ENCODE results near the gene SCN2B.
A peak's percentile ranks its signal among the peaks of the same experiment; 100 is the strongest.

Gene SCN2B

DNA sequence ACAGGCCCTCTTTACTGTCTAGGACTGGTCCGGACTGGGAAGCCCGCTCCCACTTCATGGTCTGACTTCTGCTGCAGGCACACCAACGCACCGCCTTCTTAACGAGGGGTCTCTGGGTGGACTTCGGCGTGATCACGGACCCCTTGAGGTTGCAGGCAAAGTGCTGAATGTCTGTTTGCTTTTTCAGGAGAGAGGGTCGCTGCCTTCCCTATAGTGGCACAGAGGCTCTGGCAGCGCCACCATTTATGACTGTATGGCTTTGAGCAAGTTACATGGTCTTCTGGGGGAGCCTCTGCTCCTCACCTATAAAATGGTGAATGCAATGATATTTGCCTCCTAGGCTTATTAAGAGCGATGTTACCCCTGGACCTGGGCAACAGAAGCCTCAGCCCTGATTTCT is 22.5 kb downstream of the SCN2B start:
- no peak for DNase-seq (ENCODE audit: low read depth in 2 of 2)

DNA sequence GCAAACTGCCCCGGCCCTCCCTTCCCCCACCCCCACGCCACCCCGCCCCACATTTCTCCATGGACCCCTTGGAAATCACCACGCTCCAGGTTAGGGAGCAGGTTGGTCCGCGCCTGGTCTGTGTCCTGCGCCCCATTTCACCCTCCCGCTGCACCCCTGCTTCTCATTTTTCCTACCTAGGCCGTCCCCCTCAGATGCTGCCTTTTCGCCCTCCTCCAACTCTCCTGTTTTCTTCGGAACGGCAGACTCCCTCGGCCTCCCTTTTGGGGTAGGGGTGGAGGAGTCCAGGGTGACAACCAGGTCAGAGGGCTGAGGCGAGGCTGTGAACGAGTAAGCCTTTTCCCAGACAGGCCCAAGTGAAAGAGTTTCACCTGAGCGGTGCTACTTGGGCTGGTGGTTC is 22.9 kb downstream of the SCN2B start:
- no peak for DNase-seq (ENCODE audit: low read depth in 2 of 2)

DNA sequence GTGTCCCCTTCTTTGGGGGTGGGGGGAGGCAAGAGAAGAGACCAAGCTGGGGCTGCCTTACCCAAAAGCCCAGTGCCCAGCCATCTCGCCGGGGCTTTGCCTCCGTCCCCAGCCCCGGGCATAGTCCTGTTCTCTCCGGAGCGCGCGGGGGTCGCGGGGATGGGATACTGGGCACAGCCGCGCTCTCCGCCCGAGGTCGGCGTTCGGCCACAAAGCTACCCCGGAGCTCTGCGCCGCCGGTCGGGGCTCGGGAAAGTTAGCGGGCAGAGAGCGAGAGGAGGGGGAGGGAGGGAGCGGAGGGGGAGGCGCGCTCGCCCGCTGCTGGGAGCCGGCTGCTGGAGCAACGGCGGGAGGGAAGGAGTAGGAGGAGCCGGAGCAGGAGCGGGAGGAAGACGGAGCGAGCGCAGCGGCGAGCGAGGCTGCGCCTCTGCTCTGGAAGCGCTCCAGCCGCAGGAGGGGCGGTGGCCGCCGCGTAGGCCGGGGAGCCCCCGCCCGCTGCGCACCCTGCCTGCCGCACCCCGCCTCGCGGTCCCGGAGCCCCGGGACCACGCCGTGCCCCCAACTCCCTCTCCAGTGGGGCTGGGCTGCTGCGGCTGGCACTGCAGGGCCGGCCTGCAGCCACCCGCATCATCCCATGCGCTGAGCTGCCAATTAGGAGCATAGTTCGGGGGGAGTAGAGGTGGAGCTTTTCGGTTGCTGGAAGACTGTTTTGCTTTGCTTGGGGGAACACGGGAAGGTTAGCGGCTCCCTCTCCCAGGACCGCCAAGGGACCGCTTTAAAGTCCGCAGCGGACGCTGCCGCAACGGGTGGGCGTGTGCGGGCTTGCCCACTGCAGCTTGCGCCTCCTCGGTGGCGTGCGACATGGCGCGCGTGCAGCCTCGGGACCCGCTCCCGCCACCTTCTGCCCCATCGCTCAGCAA is 23.6 kb downstream of the SCN2B start, which contains the start of gene SCN4B:
TSS of gene SCN4B (minus strand) at position 272 of the 920 bp plus-strand sequence. CDS start at position 122, 150 bp downstream.
- DNase-seq (ENCODE audit: low read depth in 2 of 2) = peak in 1 of 2 experiments; percentile 15

DNA sequence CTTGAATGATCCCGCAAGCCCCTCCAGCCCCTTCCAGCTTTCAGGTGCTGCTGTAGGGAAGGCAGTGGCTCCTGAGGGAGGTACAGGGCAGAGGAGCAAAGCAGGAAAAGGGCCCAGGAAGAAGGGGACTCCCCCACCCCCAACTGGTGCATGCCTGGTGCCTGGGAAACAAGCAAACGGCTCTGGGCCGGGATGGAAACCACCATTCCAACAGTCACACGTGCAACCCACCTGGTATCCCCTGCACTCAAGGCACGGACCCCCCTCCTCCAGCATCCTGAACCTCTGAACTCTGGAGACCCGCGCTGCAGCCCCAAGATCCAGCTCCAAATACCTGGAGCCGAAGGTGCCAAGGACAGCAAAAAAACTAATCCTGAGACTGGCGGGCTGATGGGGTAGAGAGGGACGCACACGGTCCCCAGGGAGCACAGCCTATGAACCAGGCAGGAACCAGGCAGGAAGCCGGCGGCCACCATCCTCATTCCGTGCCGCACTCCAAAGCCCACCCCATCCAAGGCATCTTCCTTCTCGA is 24.4 kb downstream of the SCN2B start:
- no peak for DNase-seq (ENCODE audit: low read depth in 2 of 2)

DNA sequence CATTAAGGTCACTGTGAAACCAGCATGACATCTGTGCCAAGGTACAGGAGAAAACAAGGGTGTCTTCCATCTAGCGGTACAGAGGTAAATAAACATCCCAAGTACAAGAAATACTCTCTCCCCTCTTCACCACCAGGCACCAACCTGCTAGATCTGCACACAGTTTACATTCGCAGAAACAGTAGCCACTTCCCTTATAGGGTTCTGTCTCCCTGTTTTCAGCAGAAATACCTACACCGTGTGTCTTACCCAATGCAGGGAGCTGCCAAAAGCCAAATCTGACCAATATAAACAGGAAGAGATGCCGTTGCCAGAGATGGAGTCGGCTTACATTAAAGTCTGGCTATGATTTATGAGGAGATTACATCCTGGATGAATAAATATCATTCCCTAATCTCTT is 25.0 kb downstream of the SCN2B start:
- no peak for DNase-seq (ENCODE audit: low read depth in 2 of 2)

DNA sequence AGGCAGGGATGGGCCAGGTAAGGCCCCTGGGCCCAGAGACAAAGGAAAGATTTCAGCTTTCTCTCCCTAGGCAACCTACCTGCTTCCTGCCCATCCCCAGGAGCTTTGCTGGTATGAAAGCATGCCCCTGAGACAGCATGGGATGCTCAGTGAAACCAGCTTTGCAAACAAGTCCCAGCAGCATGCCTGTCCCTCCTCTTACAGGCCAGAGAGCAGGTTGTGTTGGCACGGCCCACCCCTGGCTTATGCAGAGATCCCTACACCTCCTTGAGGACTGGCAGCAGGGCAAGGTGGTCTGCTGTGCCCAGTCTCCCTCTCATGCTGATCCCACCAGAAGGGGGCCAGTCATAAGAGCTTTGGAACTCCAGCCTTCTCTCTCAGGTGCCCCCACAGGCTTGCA is 26.9 kb downstream of the SCN2B start:
- DNase-seq (ENCODE audit: low read depth in 2 of 2) = no peak

DNA sequence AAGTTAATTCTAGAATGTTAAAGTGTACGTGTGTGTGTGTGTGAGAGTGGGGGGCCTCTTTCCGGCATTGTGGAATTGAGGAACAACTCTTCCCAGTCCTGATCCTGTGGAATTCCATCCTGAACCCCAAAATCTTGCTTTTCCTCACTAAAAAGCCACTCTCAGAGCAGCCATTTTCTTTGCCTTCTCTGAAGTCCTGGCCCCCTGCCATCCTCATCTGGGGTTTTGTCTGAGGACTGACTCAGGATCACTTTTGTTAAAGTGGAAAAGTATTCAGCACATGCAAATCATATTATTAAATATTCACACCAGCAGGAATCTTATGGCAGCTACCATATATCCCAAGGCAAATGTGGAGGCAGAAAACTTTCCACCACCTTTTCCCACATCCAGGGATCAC is 27.6 kb downstream of the SCN2B start:
- DNase-seq (ENCODE audit: low read depth in 2 of 2) = no peak

DNA sequence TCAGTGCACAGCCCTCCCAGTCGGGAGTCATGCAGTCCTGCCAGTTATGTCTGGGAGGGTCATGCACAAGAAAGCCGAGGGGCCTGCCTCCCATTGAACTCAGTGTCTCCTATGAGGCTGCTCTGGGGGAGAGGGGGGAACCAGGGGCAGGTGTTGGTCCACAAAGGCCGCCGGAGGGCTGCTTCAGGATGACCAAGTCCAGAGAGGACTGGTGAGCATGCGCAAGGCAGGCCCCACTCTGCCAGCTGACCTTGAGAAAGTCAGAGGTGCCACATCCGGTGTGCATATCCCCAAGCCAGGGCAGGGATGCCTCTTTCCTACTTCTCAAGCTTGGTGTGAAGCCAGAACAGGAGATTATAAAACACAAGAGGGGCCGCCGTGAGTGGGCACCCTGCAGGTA is 28.2 kb downstream of the SCN2B start:
- DNase-seq (ENCODE audit: low read depth in 2 of 2) = no peak

DNA sequence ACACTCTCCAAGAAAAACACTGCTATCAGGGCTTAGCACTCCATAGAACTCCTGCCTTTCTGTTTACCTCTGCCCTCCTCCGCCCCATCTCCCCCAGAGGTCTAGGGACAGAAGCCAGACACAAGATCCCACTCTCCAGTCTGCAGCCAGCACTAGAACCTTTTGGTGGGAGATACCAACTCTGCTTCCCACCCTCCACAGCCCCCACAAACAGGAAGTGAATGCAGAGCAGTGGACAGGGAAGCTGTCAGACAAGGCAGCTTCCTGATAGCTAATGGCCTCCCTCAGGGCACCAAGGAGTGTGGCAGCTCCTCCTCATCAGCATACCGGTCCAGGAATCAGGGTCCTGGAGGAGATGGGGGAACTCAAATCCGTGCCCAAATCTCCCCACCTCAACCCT is 28.9 kb downstream of the SCN2B start:
- DNase-seq (ENCODE audit: low read depth in 2 of 2) = no peak

DNA sequence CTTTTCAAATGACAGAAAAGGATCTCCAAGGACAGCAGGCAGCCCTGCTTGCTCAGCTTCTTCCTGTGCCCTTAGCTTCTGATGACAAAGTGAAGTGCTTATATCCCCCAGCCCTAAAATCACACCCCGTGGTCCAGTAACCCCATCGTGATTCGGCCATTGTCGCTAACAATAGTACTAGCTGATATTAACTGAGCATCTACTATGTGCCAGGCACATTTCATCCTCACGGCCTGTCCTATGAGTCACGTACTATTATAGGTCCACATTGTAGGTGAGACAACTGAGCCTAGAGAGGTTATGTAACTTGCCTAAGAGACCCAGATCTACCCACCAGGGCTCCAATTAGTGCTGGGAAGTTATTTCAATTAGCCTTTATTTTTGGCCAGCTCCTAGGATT is 29.9 kb downstream of the SCN2B start:
- DNase-seq (ENCODE audit: low read depth in 2 of 2) = no peak

DNA sequence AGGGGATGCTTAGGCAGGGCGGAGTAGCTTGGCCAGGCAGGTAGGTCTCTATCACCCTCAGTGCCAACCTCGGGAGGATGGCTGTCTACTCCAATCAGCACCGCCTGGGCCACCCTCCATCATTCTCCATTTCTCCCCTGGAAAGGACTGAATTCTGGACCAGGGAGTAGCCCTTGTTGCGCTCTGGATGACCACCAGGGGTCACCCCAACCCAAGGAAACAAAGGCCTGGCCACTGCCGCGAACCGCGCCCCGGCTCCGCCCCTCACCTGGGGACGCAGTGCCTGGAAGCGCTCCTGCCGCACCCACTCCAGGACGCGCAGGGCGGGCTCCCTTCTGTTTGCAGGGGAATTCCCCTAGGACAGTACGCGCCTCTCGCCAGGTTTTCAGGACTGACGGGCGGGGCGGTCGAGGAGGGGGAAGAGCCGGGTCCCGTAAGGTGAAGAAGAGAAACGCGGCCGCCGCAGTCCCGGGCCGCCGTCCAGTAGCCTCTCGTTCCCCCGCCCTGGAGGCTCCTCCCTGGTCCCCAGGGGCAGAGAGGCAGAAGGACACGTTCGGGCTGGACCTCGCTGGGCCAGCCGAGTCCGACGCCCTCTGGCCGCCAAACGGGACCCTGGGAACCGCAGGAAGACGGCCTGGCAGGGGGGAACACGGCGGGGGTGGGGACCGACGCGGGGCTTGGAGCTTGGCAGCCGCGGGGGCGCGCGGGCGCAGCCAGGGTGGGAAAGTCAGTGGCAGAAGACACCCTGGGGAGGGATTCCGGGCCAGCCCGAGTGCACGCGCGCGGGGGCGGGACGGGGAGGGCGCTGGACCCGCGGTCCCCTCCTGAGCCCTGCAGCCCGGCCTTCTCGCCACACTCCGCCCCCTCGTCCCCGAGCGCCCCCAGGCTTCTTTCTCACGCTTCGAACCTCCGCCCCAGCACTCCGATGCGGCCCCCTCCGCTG is 30.9 kb downstream of the SCN2B start:
- peak; percentile 11 to 13 for DNase-seq (ENCODE audit: low read depth in 2 of 2)

DNA sequence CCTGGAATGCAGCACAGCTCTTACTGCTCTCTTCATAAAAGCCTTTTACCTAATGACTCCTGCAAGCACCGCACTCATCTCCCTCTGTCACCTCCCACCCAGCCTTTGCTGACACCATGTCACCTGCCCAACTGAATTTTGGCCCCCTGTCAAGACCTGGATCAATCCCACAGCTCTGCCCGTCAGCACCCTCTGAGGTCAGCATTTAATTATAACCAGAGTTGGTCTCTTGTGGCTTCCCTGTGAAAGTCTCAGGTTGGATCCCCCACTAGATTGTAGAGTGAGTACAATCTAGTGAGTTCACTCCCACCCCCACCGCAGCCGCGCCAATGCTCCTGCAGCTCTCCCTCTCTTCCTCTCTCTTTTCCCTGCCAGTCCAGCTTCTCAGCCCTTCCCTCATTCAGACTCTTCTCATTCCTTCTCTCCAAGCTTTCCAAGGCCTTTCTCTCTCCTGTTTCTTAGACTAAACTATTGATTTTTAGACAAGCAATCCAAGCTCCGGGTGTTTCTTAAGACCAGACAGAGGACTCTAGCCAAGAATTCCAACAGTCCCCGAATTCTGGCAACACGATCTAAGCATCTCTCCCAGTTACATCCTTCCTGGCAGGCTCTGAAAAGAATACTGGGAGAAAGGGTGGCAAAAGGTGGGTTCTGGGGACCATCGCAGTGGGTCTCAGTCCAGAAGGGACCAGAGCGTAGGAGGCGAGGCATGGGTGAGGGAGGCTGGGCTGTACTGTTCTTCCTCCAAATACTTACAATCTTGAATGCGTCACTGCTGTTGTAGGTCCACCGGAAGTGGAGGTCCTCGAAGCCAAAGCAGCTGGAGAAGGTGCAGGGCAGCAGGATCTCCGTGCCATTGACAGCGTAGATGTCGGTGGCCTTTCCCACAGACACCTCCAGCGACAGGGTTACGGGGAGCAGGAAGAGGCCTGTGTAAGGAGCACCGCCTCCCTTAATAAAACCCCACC is 31.9 kb downstream of the SCN2B start:
- DNase-seq (ENCODE audit: low read depth in 2 of 2) = no peak

DNA sequence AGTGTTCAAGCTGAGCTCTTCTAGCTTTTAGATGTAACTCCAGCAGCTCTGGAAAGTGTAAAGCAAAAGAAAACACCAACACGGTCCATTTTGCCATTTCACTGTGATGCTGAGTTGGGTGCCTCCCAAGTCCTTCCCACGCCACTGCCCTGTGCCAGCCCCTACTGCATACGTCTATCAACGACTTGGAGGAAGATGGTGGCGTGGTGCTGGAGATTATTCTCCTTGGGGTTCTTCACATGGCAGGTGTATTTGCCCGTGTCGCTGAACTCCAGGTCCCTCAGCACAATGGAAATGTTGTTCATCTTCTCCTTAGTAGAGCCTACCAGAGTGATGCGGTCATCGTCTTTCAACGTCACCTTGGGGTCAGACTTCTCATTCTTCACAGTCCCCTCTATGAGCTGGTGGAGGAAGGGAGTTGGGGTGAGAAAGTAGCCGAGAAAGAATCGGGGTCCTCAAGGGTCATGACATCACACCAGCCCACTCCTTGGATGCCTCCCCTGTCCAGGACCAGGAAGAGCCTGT is 32.7 kb downstream of the SCN2B start:
- no peak for DNase-seq (ENCODE audit: low read depth in 2 of 2)

DNA sequence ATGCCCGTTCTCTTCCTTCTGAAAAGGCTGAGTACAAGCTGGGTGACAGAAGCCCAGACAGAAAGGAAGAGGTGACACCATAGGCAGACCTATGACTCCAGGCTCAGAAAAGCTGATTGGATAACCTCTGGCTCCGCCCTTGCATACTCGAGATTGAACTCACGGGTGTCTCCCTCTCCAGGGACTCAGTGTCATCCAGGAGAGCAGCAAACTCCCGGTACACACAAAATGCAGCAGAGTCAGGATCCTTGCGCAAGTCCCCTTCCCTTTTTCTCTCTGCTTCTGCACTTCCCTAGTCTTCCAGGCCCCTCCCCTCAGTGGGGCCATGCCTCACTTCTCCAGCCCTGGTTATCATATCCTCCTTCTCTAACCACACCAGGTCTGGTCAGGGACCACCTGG is 33.6 kb downstream of the SCN2B start:
- no peak for DNase-seq (ENCODE audit: low read depth in 2 of 2)

DNA sequence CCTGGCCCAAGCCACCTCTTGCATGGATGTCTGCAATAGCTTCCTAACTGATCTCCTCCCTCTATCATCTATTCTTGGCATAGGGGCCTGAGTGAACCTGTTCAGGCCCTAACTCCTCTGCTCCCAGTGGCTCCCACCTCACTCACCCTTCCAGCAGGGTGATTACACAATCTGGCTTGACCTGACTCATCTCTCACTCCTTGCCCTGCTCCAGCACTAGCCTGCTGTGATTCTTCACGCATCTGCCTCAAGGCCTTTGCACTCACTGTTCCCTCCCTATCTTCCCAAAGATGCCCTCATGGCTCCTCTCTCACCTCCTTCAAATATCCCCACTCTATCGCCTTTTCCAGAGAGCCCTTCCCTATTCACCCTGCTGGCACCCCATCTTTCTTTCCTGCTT is 34.4 kb downstream of the SCN2B start:
- no peak for DNase-seq (ENCODE audit: low read depth in 2 of 2)

DNA sequence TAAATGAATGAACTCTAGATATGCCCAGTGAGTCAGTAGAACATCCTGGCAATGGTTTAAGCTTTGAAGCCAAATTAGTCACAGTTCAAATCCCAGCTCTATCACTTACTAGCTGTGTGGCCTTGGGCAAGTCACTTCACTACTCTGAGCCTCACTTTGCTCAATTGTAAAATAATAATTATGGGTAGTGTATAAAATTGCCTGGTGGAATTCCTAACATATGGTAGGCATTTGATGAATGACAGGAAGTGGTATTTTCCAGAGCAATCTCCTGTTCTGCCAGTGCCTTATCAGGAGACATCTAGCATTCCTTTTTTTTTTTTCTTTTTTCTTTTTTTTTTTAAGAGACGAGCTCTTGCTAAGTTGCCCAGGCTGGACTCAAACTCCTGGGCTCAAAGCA is 36.9 kb downstream of the SCN2B start:
- no peak for DNase-seq (ENCODE audit: low read depth in 2 of 2)

DNA sequence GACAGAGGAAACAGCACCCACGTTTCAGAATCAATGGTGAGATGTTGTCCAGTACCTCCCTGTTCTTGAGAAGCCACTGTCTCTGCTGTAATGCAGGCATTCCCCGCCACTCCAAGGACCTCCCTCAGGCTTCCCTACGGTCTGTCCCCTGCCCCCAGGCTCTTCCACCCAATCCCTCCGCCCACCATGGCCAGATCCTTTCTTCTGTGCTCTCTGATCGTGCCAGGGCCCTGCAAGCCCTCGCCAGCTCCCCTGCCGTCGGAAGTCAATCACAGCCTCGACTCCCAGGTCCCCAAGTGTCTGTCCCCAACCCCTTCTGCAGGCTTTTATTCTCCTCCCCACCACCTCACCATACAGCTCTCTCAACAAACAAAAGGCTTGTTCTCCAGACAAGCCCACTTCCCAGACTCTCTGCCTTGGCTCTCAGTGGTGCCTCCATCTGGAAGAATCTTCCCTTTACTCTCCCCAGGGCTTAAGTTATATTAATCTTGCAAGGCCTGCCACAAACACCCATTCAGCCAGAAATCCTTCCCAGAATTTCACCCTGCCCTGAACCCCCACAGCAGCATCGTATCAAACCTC is 37.5 kb downstream of the SCN2B start:
- no peak for DNase-seq (ENCODE audit: low read depth in 2 of 2)

DNA sequence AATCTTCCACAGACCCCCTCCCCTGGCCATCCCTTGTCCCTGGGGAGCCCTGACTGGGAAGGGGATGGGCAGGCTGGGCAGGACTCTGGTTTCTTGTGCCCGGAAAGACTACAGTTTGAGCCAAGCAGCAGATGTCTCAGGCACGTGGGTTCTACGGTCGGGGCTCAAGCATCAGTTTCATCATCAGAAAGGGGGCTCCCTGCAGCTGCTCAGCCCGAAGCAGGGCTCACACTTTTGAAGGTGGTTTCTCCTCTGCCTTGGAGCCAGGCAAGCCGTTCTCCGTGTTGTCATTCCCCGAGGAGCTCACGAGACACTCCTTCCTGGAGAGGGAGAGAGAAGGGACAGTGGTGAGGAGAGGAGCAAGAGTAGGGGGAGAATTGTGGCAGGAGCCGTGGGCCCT is 39.6 kb downstream of the SCN2B start:
- no peak for DNase-seq (ENCODE audit: low read depth in 2 of 2)

DNA sequence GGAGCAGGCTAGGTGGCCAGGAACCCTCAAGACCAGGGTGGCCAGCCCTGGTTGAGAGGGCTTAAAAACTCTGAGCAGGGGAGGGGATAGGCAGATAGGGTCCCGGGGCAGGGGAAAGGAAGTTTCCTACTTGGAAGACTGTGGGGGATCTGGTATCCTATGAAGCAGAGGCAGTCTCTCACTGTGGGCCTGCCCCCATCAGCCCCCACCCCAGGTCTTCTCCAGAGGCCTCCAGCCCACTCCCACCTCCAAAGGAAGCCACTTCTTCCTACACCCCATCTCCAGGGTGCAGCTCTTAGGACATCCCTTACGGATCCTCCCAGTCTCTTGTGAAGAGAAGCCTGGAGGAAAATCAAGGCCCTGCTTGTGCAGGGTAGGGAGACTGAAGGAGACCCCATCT is 40.1 kb downstream of the SCN2B start:
- DNase-seq (ENCODE audit: low read depth in 2 of 2) = no peak

DNA sequence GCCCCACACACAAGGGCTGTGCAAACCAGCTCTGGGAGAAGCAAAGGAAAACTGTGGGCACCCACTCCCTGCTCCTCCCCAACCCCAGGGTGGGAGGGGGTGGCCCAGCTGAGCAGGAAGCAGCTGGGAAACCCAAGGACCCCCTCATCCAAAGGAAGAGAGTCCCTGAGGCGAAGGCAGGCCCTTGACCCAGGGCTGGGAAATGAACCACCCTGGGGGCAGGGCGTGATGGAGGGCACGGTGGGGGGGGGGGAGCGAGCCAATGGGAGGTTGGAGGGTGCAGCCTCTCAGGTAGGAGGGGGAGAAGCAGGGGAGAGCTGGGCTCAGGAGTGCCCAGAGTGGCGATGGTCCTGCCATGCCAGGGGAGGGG is 40.7 kb downstream of the SCN2B start:
- no peak for DNase-seq (ENCODE audit: low read depth in 2 of 2)

Data from fibroblast of skin of left biceps (primary cell).